ENCODE measurements around the gene CELF2. TPM values are rescaled to one million over a fixed set of nuclear protein-coding genes. Genes with fewer than 3 reads are reported as not detected.

Gene CELF2
- total and polyA plus RNA-seq, 7 donors, result 6.0 to 83.1 (median 48.9) TPM

GRCh38 chr10:11330383-11331045 lies 312.8 kb downstream of the CELF2 start:
- TF ChIP-seq POLR2AphosphoS5 (IDR thresholded peaks at IDR 0.05), result no peak
- no peak for TF ChIP-seq POLR2A (IDR thresholded peaks at IDR 0.05)
- no peak for TF ChIP-seq CTCF (IDR thresholded peaks at IDR 0.05)
- TF ChIP-seq EP300 (IDR thresholded peaks at IDR 0.05), result no peak
- Histone ChIP-seq H3K4me3 (no peak overlapping the region), H3K27ac (peak overlapping the region in 1 of 4 donors; percentile 33), H3K4me1 (peaks cover 0 to 9% (median 2%) of the 10 kb centered on the region in 4 donors), H3K27me3 (no peaks in the 10 kb centered on the region), H3K36me3 (peaks cover 0 to 46% (median 0%) of the 10 kb centered on the region in 4 donors), H3K9me3 (no peaks in the 10 kb centered on the region)
- 76 to 82% methylated on average over 8 of the region's 8 CpGs for WGBS, 2 donors
- intact Hi-C loops (cut with DNase I), result no loop called here
- no peak for DNase-seq

GRCh38 chr10:11331046-11331577 lies 313.4 kb downstream of the CELF2 start:
- TF ChIP-seq EP300 (IDR thresholded peaks at IDR 0.05), result no peak
- no peak for TF ChIP-seq POLR2A (IDR thresholded peaks at IDR 0.05)
- TF ChIP-seq POLR2AphosphoS5 (IDR thresholded peaks at IDR 0.05), result no peak
- no peak for TF ChIP-seq CTCF (IDR thresholded peaks at IDR 0.05)
- intact Hi-C loops (cut with DNase I), result no loop called here
- Histone ChIP-seq H3K4me3 (no peak overlapping the region), H3K27ac (no peak overlapping the region), H3K36me3 (peaks cover 0 to 40% (median 0%) of the 10 kb centered on the region in 4 donors), H3K27me3 (no peaks in the 10 kb centered on the region), H3K4me1 (peaks cover 0 to 9% (median 2%) of the 10 kb centered on the region in 4 donors), H3K9me3 (no peaks in the 10 kb centered on the region)
- DNase-seq, result no peak

GRCh38 chr10:11331726-11332125 lies 314.1 kb downstream of the CELF2 start:
- TF ChIP-seq EP300 (IDR thresholded peaks at IDR 0.05), result no peak
- TF ChIP-seq POLR2AphosphoS5 (IDR thresholded peaks at IDR 0.05), result no peak
- TF ChIP-seq POLR2A (IDR thresholded peaks at IDR 0.05), result no peak
- TF ChIP-seq CTCF (IDR thresholded peaks at IDR 0.05), result no peak
- no peak for DNase-seq
- Histone ChIP-seq H3K4me1 (peaks cover 0 to 9% (median 2%) of the 10 kb centered on the region in 4 donors), H3K27me3 (no peaks in the 10 kb centered on the region), H3K4me3 (no peak overlapping the region), H3K9me3 (no peaks in the 10 kb centered on the region), H3K27ac (no peak overlapping the region), H3K36me3 (peaks cover 0 to 34% (median 0%) of the 10 kb centered on the region in 4 donors)
- 70 to 82% methylated on average over 3 of the region's 3 CpGs for WGBS, 2 donors
- intact Hi-C loops (cut with DNase I), result no loop called here

GRCh38 chr10:11332846-11333245 lies 315.2 kb downstream of the CELF2 start:
- intact Hi-C loops (cut with DNase I), result no loop called here
- no peak for TF ChIP-seq CTCF (IDR thresholded peaks at IDR 0.05)

More at GRCh38 chr10:11332846-11333245, 315.2 kb downstream of the CELF2 start:
- H3K4me1 ChIP-seq, result peaks cover 0 to 9% (median 2%) of the 10 kb centered on the region in 4 donors
- peaks cover 0 to 31% (median 0%) of the 10 kb centered on the region in 4 donors for H3K36me3 ChIP-seq
- WGBS, 2 donors, result 73 to 90% methylated on average over 10 of the region's 10 CpGs
- H3K27ac ChIP-seq, result no peak overlapping the region
- no peaks in the 10 kb centered on the region for H3K9me3 ChIP-seq
- H3K4me3 ChIP-seq, result no peak overlapping the region
- H3K27me3 ChIP-seq, result no peaks in the 10 kb centered on the region
- no peak for DNase-seq

Data from sigmoid colon (tissue), 7 donors.